Transverse colon (tissue), 4 donors: ENCODE data around the gene ENTHD1. TPM values are rescaled to one million over a fixed set of nuclear protein-coding genes. Genes with fewer than 3 reads are reported as not detected.

ENCODE experiments used
- DNase-seq: peaks from one replicate; pipeline ENCODE4 v3.0.0-alpha.2; 2019
- H3K27ac ChIP-seq, 4 donors: fragments of 200-600 bp; sonication (generic); 2 replicates each; pipeline ENCODE4 v1.5.1; 2016 to 2018; ENCODE audit warnings: inconsistent platforms in 4 of 4
- H3K27me3 ChIP-seq: fragments of 200-600 bp; sonication (generic); 2 replicates; pipeline ENCODE4 v1.5.1; 2017; ENCODE audit warnings: inconsistent platforms
- H3K36me3 ChIP-seq, 4 donors: fragments of 200-600 bp; sonication (generic); 2 replicates each; pipeline ENCODE4 v1.5.1; 2017 to 2019; ENCODE audit warnings: inconsistent platforms in 4 of 4
- H3K4me1 ChIP-seq, 4 donors: fragments of 200-600 bp; sonication (generic); 2 replicates each; pipeline ENCODE4 v1.5.1; 2017 to 2020; ENCODE audit warnings: inconsistent platforms in 4 of 4
- H3K4me3 ChIP-seq, 4 donors: fragments of 200-600 bp; sonication (generic); 1 replicate in 1 of 4; 2 replicates in 3 of 4; pipeline versions ENCODE4 v1.5.1 to v1.6.1; 2017 to 2019; ENCODE audit warnings: inconsistent platforms in 4 of 4
- H3K9me3 ChIP-seq, 2 donors: fragments of 200-600 bp; sonication (generic); 2 replicates each; pipeline ENCODE4 v1.5.1; 2017 to 2019; ENCODE audit warnings: inconsistent platforms in 2 of 2
- EP300 ChIP-seq: sonication (generic); formaldehyde crosslinking; IDR thresholded peaks from one replicate; pipeline ENCODE4 v1.6.1; 2017; ENCODE audit warnings: antibody characterized with exemption, low read depth
- POLR2A ChIP-seq: fragments of 450-650 bp; IDR thresholded peaks from one replicate; pipeline ENCODE4 v1.6.1; 2016; ENCODE audit warnings: antibody characterized with exemption, mild to moderate bottlenecking, moderate library complexity
- POLR2AphosphoS5 ChIP-seq, 3 donors: sonication (generic); formaldehyde crosslinking; IDR thresholded peaks; one replicate each; pipeline ENCODE4 v1.6.1; 2016; ENCODE audit warnings: antibody characterized with exemption in 3 of 3
- WGBS, 2 donors: methylation state at CpG; one replicate each; pipeline ENCODE4 v1.1.5; 2018; ENCODE audit warnings: low coverage in 1 of 2; 5-methylcytosine and 5-hydroxymethylcytosine counted together
- in situ Hi-C, 4 donors: fragments of 200-750 bp; cut with MboI; loops; one replicate each; pipeline versions ENCODE4 v1.15.0 to v1.15.1; 2017; ENCODE audit warnings: low sequenced_read_pairs in 3 of 4, low pct_ligation_motif_present in 1 of 4, low pct_unique_long_range_greater_than_20kb in 1 of 4
- intact Hi-C: fragments of 100-400 bp; cut with DNase I; formaldehyde crosslinking; loops from one replicate; pipeline ENCODE4 v1.15.1; 2023; ENCODE audit warnings: low total_unique reads
- total RNA-seq, 4 donors: library from RNA; depleted of rRNA; stranded (reverse); fragments of >200 nt; gene quantifications; one replicate each; pipeline ENCODE4 v1.1.0, GENCODE V29; 2016
- TF ChIP-seq, protein P1 (sequence below), 5 experiments: fragments of 200-600 bp in 3 of 5; fragments of 450-650 bp in 2 of 5; sonication (generic) in 3 of 5; IDR thresholded peaks; 1 replicate in 2 of 5; 2 replicates in 3 of 5; pipeline ENCODE4 v1.5.1; 2016 to 2017; ENCODE audit warnings: antibody characterized with exemption in 5 of 5, inconsistent platforms in 3 of 5, mild to moderate bottlenecking in 2 of 5, moderate library complexity in 1 of 5

The ENTHD1 gene
- total RNA-seq, 4 donors from 2014 or later, result not detected

DNA sequence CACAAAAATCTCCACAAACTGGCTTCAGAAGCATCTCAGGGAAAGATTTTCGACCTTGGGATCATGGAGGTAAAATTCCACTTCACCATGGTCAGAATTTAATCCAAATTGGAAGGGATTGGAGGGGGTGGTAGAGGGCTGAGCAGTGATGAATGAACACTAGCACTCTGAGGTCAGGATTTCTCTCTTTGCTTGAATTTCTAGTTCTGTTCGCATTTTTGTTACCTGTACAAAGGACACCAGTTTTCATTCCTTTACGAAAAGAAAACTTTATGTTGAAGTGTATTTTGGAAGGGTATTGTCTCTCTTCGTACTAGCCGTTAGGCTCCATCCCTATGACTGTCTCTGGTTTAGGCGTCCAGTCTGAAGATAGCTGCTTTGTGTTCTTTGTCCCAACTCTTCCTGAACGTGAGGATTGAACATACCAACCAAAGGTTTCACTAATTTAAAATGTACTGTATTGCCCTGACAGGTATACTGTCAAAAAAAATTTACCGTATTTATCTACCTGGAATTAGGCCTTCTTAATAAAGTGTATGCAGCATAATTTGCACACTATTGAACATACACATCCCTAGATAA is 8.1 kb upstream of the ENTHD1 start:
- intact Hi-C loops (no loop called here), in situ Hi-C loops (no loop called here)
- Histone ChIP-seq H3K9me3 (no peaks in the 10 kb centered on the region), H3K4me1 (no peaks in the 10 kb centered on the region), H3K36me3 (no peaks in the 10 kb centered on the region), H3K27me3 (no peaks in the 10 kb centered on the region), H3K27ac (peak overlapping the region; percentile 7 to 45 (median 26)), H3K4me3 (peak overlapping the region in 2 of 4 donors; percentile 2 to 27)
- no peak for TF ChIP-seq EP300
- no peak for TF ChIP-seq POLR2AphosphoS5 (IDR thresholded peaks at IDR 0.05)
- TF ChIP-seq, protein P1, sequence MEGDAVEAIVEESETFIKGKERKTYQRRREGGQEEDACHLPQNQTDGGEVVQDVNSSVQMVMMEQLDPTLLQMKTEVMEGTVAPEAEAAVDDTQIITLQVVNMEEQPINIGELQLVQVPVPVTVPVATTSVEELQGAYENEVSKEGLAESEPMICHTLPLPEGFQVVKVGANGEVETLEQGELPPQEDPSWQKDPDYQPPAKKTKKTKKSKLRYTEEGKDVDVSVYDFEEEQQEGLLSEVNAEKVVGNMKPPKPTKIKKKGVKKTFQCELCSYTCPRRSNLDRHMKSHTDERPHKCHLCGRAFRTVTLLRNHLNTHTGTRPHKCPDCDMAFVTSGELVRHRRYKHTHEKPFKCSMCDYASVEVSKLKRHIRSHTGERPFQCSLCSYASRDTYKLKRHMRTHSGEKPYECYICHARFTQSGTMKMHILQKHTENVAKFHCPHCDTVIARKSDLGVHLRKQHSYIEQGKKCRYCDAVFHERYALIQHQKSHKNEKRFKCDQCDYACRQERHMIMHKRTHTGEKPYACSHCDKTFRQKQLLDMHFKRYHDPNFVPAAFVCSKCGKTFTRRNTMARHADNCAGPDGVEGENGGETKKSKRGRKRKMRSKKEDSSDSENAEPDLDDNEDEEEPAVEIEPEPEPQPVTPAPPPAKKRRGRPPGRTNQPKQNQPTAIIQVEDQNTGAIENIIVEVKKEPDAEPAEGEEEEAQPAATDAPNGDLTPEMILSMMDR (IDR thresholded peaks at IDR 0.05), result no peak
- no peak for TF ChIP-seq POLR2A
- DNase-seq, result no peak
- 80 to 95% methylated on average over 8 of the region's 8 CpGs for WGBS, 2 donors

DNA sequence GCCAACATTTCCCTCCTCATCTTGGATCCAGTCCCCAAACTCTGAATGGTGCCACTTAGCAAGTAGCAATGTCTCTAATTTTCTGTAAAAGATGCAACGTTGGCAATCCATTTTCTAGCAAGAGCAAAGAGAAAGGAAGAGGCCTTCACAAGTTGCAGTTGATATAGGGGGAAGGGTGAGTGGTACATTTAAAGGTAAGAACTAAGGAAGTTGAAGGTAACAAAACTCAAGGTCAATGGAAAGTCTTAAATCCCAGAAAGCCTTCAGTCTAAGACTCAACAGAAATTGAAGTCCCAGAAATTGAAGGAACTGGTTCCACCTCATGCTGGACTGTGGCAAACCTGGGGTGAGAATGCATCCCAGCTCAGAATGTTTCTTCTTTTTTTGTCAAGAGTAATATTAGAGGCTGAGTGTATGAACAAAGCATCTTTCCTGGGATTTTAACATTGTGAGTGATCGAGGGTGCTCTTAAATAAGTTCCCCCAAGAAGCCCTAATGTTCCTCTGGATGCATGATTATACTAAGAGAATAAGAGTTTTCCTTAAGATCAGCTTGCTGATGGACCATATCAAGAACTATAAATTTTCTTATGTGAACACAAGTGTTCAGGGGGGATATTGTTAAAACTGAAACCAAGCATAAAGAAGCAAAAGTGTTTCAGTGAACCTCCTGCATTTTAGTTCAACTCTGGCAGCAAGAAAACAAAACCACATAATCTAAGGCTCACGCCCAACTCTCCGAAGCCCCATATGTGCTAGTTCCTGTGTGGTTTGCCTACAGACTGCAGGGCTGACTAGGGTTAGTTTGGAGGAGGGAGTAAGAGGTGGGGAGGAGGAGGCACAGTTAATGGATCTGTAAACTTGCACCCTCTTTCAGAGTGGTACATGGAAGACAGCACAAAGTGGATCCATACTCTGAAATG is 7.0 kb upstream of the ENTHD1 start, which contains the start of gene GRAP2:
TSS of gene GRAP2 (plus strand) at position 779 of the 922 bp plus-strand sequence. CDS start 46,023 bp downstream, outside the sequence.
- DNase-seq, result peak; percentile 32
- TF ChIP-seq, protein P1 (IDR thresholded peaks at IDR 0.05), result no peak
- TF ChIP-seq POLR2A, result peak; percentile 60
- no peak for TF ChIP-seq EP300
- peak in 2 of 3 donors; percentile 43 to 52 for TF ChIP-seq POLR2AphosphoS5 (IDR thresholded peaks at IDR 0.05)
- peak within 1 kb of the TSS; percentile 7 to 55 (median 30) for H3K27ac ChIP-seq

DNA sequence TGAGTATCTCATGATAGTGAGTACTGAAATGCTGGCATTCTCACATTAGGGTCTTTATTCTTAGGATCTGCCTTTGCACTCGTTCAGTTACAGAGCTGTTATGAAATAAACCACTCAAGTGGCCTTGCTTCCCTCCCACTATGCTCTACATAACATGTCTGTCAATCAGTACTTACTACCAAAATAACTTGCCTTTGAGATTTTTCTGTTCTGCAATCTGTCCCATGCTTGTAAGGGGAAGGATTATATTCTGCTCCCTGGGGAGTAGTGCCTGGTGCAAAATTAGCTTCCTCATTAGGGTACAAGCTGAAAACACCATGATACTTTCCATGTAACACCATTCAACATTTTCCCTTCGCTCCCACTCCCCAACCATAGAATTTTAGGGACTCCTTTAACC is 5.4 kb upstream of the ENTHD1 start:
- in situ Hi-C loops (no loop called here), intact Hi-C loops (no loop called here)
- 58% methylated on average over 2 of the region's 2 CpGs; no CpG with 5 or more reads in 1 of the 2 donors for WGBS, 2 donors
- Histone ChIP-seq H3K4me3 (no peak overlapping the region), H3K27ac (no peak overlapping the region), H3K27me3 (no peaks in the 10 kb centered on the region), H3K9me3 (no peaks in the 10 kb centered on the region), H3K36me3 (no peaks in the 10 kb centered on the region), H3K4me1 (no peaks in the 10 kb centered on the region)
- TF ChIP-seq POLR2A (no peak), POLR2AphosphoS5 (IDR thresholded peaks at IDR 0.05) (no peak), EP300 (no peak)
- TF ChIP-seq, protein P1 (IDR thresholded peaks at IDR 0.05), result no peak
- no peak for DNase-seq

More for the DNA sequence above, 7.0 kb upstream of the ENTHD1 start, which contains the start of gene GRAP2:
- intact Hi-C loops, result no loop called here
- Histone ChIP-seq H3K27me3 (no peaks in the 10 kb centered on the region), H3K4me3 (peak within 1 kb of the TSS in 2 of 4 donors; percentile 2 to 27), H3K9me3 (no peaks in the 10 kb centered on the region), H3K4me1 (no peaks in the 10 kb centered on the region), H3K36me3 (no peaks in the 10 kb centered on the region)
- WGBS, 2 donors, result 54 to 83% methylated on average over 1 to 4 of the region's 4 CpGs
- in situ Hi-C loops, result no loop called here

DNA sequence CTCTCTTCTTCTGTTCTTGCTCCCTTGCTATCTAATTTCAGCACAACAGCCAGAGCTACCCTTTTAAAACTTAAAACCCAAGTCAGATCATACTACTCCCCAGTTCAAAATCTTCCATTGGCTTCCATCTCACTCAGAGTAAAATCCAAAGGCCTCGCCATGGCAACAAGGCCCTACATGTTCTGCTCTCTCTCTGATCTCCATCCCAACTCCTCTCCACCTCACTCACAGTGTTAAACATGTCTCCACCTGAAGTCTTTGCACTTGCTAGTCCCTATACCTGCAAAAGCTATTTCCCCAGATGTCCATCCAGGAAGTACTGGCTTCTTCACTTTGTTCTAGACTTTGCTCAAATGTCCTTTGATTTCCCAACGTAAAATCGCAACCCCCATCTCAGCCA is 4.3 kb upstream of the ENTHD1 start:
- intact Hi-C loops, result no loop called here
- H3K4me3 ChIP-seq, result no peak overlapping the region
- in situ Hi-C loops, result no loop called here
- TF ChIP-seq POLR2A, result no peak
- no peak for TF ChIP-seq EP300
- TF ChIP-seq, protein P1 (IDR thresholded peaks at IDR 0.05), result no peak
- no peak for TF ChIP-seq POLR2AphosphoS5 (IDR thresholded peaks at IDR 0.05)
- H3K4me1 ChIP-seq, result no peaks in the 10 kb centered on the region
- H3K27me3 ChIP-seq, result no peaks in the 10 kb centered on the region
- 72 to 85% methylated on average over 3 of the region's 3 CpGs for WGBS, 2 donors
- DNase-seq, result no peak
- H3K9me3 ChIP-seq, result no peaks in the 10 kb centered on the region
- H3K36me3 ChIP-seq, result no peaks in the 10 kb centered on the region
- no peak overlapping the region for H3K27ac ChIP-seq
